Stimulated activated effector memory CD8-positive, alpha-beta T cell treated with anti-CD3 and anti-CD28 coated beads, Interleukin-12 subunit alpha, Interleukin-12 subunit beta, amount 100 ng/mL, for 72 hours (primary cell): ENCODE data around the gene FAM193A.
"Not testable (repeated sequence)": the region's sequence is repeated elsewhere in the genome, so short reads cannot be mapped to it uniquely, and the experiment has no call there.

Experiments used
- ATAC-seq: fragments of 150-1000 bp; cut with Tn5 transposase; 2 replicates; pipeline ENCODE4 v1.10.0; 2021
- DNase-seq, 2 donors: peaks; one replicate each; pipeline ENCODE4 v3.0.0; 2021 to 2022; ENCODE audit warnings: low spot score in 2 of 2
- H3K27ac Mint-ChIP-seq: one replicate; pipeline ENCODE4 v1.8.0; 2022; ENCODE audit warnings: mild to moderate bottlenecking, mixed read lengths
- H3K36me3 Mint-ChIP-seq: one replicate; pipeline ENCODE4 v1.8.0; 2022; ENCODE audit warnings: mild to moderate bottlenecking, mixed read lengths
- H3K4me1 Mint-ChIP-seq: one replicate; pipeline ENCODE4 v1.8.0; 2022; ENCODE audit warnings: mixed read lengths
- H3K4me3 Mint-ChIP-seq: one replicate; pipeline ENCODE4 v1.8.0; 2022; ENCODE audit warnings: mild to moderate bottlenecking, mixed read lengths
- H3K9me3 Mint-ChIP-seq: one replicate; pipeline ENCODE4 v1.8.0; 2022; ENCODE audit warnings: mixed read lengths

Gene FAM193A

DNA sequence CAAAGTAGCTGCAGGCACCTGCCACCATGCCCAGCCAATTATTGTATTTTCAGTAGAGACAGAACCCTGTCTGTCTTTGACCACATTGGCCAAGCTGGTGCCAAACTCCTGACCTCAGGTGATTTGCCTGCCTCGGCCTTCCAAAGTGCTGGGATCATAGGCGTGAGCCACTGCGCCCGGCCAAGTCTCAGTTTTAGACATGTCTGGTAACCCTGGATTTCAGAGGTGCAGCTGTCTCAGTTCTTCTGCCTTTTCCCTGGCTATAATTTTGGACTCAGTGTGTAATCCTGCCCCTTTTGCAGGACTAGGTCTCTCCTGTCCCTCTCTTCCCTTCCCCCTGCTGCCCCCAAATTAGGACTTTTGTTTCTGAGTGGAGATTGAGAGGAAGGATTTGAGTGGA is 46.6 kb downstream of the FAM193A start:
- Mint-ChIP-seq H3K9me3 (no peaks in the 10 kb centered on the region), H3K4me1 (peaks cover 45% of the 10 kb centered on the region), H3K36me3 (no peaks in the 10 kb centered on the region), H3K4me3 (no peak overlapping the region), H3K27ac (no peak overlapping the region)
- DNase-seq (no peak), ATAC-seq (no peak)

DNA sequence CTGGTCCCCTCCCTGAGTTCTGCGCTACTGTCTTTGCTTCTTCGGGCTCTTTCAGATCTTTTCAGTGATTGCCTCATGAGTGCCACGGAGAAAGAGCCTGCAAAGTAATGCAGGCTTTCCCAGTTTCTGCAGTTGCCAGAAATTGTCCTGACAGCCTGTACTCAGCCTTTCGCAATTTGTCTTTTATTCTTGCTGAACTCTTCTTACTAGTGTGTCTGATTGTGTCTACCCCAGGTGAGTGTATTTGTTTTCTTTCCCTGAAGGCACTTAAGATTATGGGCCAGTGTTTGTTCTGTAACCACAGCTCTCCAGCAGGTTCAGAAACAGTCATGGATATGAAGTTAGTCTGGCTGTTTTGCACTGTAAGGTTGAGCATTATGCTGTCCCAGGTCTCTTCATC is 47.1 kb downstream of the FAM193A start:
- Mint-ChIP-seq H3K4me3 (no peak overlapping the region), H3K36me3 (no peaks in the 10 kb centered on the region), H3K27ac (no peak overlapping the region), H3K4me1 (peaks cover 50% of the 10 kb centered on the region), H3K9me3 (no peaks in the 10 kb centered on the region)
- no peak for DNase-seq
- no peak for ATAC-seq

DNA sequence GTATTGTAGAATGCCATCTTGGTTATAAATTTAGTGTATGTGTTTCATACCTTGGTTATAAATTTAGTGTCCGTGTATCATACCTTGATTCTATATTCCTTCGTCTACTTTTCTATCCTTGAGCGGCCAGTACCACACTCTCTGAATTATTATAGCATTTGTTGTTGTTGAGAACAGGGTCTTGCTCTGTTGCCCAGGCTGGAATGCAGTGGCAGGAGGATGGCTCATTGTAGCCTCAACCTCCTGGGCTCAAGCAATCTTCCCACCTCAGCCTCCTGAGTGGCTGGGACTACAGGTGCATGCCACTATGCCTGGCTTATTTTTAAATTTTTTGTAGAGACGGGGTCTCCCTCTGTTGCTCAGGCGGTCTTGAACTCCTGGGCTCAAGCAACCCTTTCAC is 50.1 kb downstream of the FAM193A start:
- H3K36me3 Mint-ChIP-seq = no peaks in the 10 kb centered on the region
- no peak overlapping the region for H3K27ac Mint-ChIP-seq
- no peak for DNase-seq
- no peak overlapping the region for H3K4me3 Mint-ChIP-seq
- H3K4me1 Mint-ChIP-seq = peaks cover 63% of the 10 kb centered on the region
- H3K9me3 Mint-ChIP-seq = no peaks in the 10 kb centered on the region
- ATAC-seq = no peak

DNA sequence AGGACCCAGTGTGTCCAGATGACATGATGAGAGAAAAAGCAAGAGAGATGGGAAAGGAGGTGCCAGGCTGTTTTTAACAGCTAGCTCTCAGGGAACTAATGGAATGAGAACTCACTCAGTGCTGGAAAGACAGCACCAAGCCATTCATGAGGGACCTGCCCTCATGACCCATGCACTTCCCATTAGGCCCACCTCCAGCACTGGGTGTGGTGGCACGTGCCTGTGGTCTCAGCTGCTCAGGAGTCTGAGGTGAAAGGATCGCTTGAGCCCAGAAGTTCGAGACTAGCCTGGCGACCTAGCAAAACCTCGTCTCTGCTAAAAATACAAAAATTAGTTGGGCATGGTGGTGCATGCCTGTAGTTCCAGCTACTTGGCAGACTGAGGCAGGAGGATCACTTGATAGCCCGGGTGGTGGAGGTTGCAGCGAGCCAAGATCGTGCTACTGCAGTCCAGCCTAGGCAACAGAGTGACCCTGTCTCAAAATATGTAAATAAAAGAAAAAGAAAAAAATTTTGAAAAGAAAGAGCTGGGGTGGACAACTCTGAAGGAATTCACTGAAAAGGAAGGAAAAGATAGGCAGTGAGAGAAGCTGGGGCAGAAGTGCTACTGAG is 50.9 kb downstream of the FAM193A start:
- ATAC-seq (no peak), DNase-seq (no peak)
- Mint-ChIP-seq H3K4me3 (no peak overlapping the region), H3K27ac (no peak overlapping the region), H3K9me3 (no peaks in the 10 kb centered on the region), H3K4me1 (peaks cover 57% of the 10 kb centered on the region), H3K36me3 (no peaks in the 10 kb centered on the region)

DNA sequence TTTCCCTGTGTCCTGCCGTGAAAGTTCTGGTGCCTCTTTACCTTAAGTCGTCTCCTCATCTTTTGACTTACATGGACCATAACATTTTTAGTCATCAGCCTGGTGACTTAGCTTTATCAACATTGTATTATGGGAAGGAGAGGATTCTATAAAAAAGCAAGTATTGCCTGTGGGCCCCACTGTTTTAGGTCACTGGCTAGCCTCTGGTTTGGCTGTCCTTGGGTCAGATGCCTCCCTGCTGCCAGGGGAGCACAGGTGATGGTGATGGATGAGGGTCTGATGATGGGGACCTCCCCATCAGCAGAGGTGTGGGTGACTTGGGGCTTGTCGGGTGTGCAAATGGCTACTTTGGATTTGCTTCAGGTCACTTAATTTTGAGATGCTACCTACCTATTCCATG is 51.8 kb downstream of the FAM193A start:
- H3K9me3 Mint-ChIP-seq = no peaks in the 10 kb centered on the region
- H3K4me3 Mint-ChIP-seq = no peak overlapping the region
- peak overlapping the region; percentile 11 for H3K27ac Mint-ChIP-seq
- DNase-seq = no peak
- ATAC-seq = no peak
- no peaks in the 10 kb centered on the region for H3K36me3 Mint-ChIP-seq
- H3K4me1 Mint-ChIP-seq = peaks cover 59% of the 10 kb centered on the region

DNA sequence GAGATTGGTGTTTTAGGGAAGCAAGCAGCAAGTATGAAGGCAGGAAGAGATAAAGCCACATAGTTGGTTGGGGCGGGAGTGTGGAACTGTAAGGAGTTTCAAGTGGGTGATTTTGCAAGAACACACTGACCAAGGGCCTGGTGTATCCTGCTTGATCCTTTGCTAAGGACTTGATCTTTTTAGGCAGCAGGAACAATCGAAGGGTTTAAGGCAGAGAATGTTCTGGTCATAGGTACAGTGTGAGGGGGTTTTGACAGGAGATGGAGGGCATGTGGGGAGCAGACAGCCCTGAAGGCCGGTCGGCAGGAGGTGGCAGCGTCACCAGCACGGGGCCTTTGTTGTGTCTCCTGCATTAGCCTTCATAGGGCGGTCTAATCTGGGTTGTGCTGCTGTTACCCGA is 54.7 kb downstream of the FAM193A start:
- Mint-ChIP-seq H3K27ac (peak overlapping the region; percentile 80), H3K4me1 (peaks cover 64% of the 10 kb centered on the region), H3K9me3 (no peaks in the 10 kb centered on the region), H3K4me3 (no peak overlapping the region), H3K36me3 (peaks cover 1% of the 10 kb centered on the region)
- no peak for DNase-seq
- no peak for ATAC-seq

DNA sequence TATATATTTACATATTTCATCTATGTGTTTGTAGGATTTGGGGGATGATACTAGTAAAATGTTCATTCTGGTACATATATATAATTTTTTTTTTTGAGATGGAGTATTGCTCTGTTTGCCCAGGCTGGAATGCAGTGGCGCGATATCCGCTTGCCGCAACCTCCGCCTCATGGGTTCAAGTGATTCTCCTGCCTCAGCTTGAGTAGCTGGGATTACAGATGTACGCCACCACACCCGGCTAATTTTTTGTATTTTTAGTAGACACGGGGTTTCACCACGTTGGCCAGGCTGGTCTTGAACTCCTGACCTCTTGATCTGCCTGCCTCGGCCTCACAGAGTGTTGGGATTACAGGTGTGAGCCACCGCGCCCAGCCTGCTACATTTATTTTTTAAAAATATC is 55.6 kb downstream of the FAM193A start:
- H3K9me3 Mint-ChIP-seq, H3K4me3 Mint-ChIP-seq, DNase-seq, ATAC-seq, H3K36me3 Mint-ChIP-seq: not testable (repeated sequence)
- Mint-ChIP-seq H3K27ac (peak overlapping the region; percentile 64), H3K4me1 (peaks cover 64% of the 10 kb centered on the region)

DNA sequence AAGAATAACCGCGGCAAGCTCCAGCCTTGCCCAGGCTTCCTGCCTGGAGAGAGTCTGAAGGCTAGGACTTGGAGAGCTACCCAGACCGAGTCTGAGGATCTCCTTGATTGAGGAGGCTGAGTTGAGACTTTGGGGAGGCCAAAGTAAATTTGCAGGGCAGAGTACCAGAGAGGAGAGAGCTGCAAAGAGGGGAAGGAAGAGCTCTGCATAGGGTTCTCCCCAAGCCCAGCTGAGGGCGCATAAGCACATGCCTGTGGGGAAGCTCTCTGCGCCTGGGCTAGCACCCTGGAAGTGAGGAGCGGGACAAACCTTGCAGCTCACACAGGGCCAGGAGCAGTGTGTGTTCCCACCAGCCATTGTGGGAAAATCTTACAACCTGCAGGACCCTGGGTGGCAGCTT is 56.1 kb downstream of the FAM193A start:
- peak; percentile 16 for ATAC-seq

DNA sequence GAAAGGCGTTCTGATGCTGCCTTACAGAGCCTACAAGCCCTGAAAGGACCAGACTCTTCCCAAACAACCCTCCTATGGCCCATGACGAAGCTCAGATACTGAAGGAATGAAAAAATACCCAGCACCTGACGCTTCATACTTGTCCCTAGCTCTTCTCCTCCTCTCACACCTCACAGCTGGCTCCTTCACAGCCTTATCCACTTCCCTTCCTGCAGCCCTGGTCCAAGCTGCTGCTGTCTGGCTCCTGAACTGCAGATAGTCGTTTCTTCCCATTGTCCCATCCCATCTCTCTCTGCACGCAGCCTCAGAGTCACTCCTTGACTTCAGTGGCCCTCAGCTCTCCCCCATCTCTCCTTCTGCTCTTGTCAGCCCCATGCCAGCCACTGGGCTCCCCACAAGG is 56.6 kb downstream of the FAM193A start:
- H3K4me3 Mint-ChIP-seq = no peak overlapping the region
- H3K4me1 Mint-ChIP-seq = peaks cover 64% of the 10 kb centered on the region
- no peaks in the 10 kb centered on the region for H3K9me3 Mint-ChIP-seq

More for the DNA sequence above, 56.1 kb downstream of the FAM193A start:
- Mint-ChIP-seq H3K9me3 (no peaks in the 10 kb centered on the region), H3K4me3 (no peak overlapping the region), H3K36me3 (peaks cover 15% of the 10 kb centered on the region), H3K4me1 (peaks cover 64% of the 10 kb centered on the region), H3K27ac (peak overlapping the region; percentile 64)
- DNase-seq = no peak

DNA sequence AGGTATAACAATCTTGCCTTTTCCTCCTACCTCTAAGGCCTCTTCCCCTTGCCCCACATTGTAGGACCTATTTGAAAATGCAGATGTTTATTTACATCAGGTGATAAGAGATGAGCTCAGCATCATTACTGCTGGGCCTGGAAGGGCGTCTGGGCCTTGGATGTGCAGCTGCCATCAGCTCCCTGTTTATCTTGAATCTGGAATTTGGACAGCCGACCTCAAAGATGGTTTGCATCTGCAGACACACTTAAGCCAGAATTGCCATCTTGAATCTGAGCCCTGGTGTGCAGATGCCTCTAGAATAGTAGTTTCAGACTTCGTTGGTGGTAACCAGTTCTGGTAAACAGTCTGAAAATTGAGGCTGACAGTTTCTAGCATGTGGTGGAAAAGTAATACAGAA is 59.0 kb downstream of the FAM193A start:
- Mint-ChIP-seq H3K27ac (peak overlapping the region; percentile 67), H3K9me3 (no peaks in the 10 kb centered on the region), H3K4me3 (no peak overlapping the region), H3K36me3 (peaks cover 41% of the 10 kb centered on the region), H3K4me1 (peaks cover 79% of the 10 kb centered on the region)
- ATAC-seq (no peak), DNase-seq (no peak)

More for the DNA sequence above, 56.6 kb downstream of the FAM193A start:
- ATAC-seq = peak; percentile 34
- Mint-ChIP-seq H3K36me3 (peaks cover 20% of the 10 kb centered on the region), H3K27ac (peak overlapping the region; percentile 64)
- no peak for DNase-seq

DNA sequence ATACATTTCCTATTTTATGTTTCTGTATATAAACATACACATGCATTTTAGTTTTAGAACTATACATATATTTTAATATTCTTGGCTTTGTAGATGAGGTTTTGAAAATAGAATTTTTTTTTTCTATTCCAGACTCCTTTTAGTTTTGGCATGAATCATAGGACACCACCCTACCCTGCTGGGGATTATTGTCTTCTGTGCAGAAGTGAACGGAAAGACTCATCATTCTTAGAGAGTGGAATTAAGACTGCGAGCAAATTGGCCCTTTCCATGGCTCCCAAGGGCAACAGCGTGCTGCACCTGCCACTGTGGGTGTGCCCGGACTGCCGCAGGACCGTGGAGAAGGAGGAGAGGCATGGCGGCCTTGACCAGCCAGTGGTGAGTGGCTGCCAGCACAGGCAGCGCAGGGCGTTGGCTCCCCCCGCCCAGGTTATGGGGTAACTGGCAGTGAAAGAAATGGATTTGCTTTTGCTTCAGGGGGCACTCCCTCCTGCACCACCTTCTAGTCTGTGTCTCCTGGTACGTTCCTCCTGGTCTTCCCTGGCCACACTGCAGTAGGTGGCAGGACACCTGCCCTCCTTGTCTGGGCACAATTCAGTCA is 59.6 kb downstream of the FAM193A start:
- Mint-ChIP-seq H3K9me3 (no peaks in the 10 kb centered on the region), H3K27ac (no peak overlapping the region), H3K36me3 (peaks cover 46% of the 10 kb centered on the region), H3K4me3 (no peak overlapping the region), H3K4me1 (peaks cover 77% of the 10 kb centered on the region)
- DNase-seq (no peak), ATAC-seq (no peak)

DNA sequence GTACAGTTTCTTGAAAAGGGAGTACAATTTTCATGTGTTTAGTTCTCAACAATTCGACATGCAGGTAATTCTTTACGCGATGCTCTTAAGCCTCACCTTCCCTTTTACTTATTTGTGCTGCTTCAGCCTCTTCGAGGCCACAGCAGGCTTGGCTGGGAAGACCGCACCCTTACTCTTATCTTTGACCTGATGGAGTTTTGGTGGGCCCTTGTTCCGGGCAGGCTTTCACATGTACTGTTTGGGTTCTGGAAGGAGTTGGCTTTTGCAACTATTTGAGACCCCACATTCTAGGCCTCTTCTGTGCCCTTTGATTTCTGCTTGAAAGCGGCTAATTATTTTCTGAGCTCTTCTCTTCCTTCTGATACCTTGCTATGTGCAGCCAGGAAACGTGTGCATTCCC is 60.2 kb downstream of the FAM193A start:
- H3K4me1 Mint-ChIP-seq = peaks cover 72% of the 10 kb centered on the region
- no peaks in the 10 kb centered on the region for H3K9me3 Mint-ChIP-seq
- no peak overlapping the region for H3K4me3 Mint-ChIP-seq
- no peak for DNase-seq
- ATAC-seq = no peak
- peaks cover 52% of the 10 kb centered on the region for H3K36me3 Mint-ChIP-seq
- H3K27ac Mint-ChIP-seq = peak overlapping the region; percentile 10

DNA sequence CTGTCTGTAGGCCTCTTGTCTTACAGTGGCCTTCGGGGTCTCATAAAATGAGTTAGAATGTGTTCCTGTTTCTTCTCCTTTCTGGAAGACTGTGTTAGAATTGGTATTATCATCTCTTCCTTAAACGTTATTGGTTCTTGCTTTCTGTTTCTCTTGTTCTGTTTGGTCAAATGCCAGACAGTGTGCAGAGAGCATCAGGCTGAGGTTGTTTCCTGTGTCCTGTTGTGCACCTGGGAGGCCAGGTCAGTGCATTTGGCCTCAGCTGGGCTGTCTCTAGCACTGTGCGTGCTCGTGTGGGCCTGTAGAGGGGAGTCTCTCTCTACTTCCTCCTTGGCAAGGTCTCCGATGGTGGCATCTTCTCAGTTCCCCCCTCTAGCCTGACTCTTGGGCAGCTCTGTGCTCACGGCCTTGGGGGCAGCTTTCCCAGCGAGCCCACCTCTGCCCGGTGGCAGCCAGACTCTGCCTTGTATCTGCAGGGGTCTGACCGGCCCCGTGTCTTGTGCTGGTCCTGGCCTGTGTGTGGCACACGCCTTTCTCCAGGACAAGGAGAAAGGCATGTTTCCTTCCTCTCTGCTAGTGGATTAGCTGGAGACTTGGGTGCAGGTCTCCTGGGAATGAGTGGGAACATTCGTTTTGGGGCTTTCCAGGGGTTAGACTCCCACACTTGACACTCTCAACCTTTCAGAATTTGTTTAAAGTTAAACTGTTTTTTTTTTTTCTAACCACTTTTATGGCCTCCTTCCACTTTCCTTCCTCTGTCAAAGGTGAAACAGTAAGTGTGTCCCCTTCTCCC is 62.3 kb downstream of the FAM193A start:
- H3K27ac Mint-ChIP-seq = peak overlapping the region; percentile 75
- no peaks in the 10 kb centered on the region for H3K9me3 Mint-ChIP-seq
- DNase-seq (no peak), ATAC-seq (peak; percentile 64)
- H3K4me1 Mint-ChIP-seq = peaks cover 57% of the 10 kb centered on the region
- no peak overlapping the region for H3K4me3 Mint-ChIP-seq
- peaks cover 59% of the 10 kb centered on the region for H3K36me3 Mint-ChIP-seq

DNA sequence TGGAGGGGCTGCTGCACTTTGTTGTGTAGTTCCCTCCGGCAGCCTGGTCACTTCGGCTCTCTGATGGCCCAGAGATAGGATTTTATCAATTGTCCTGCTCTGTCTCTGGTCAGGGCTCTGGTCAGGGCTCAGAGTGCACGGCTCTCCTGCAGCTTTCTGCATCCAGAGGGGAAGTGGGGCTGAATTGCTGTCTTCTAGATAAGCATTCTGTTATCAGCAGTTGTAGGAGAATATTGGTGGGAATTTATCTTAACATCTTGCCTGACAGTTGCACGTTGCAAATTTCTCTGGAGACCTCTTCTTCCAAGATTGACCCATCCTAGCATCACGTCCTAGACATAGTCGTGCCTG is 62.8 kb downstream of the FAM193A start:
- Mint-ChIP-seq H3K27ac (peak overlapping the region; percentile 75), H3K36me3 (peaks cover 65% of the 10 kb centered on the region), H3K9me3 (no peaks in the 10 kb centered on the region), H3K4me3 (no peak overlapping the region), H3K4me1 (peaks cover 54% of the 10 kb centered on the region)
- ATAC-seq = no peak
- DNase-seq = no peak

DNA sequence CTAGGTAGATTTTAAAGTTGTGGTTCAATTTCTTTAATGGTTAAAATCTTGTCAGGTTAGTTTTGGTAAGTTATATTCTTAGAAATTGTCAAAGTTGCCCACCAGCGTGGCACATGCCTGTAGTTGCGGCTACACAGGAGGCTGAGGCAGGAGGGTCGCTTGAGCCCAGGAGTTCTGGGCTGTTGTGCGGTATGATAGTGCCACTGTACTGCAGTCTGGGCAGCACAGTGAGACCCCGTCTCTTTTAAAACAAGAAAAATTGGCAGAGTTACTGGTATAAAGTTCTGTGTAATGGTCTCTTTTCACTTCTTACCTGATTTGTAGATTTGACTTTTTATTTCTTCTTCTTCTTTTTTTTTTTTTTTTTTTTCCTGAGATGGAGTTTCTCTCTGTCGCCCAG is 64.4 kb downstream of the FAM193A start:
- DNase-seq (no peak), ATAC-seq (no peak)
- peak overlapping the region; percentile 75 for H3K27ac Mint-ChIP-seq
- H3K4me3 Mint-ChIP-seq = no peak overlapping the region
- H3K36me3 Mint-ChIP-seq = peaks cover 81% of the 10 kb centered on the region
- peaks cover 63% of the 10 kb centered on the region for H3K4me1 Mint-ChIP-seq
- no peaks in the 10 kb centered on the region for H3K9me3 Mint-ChIP-seq

DNA sequence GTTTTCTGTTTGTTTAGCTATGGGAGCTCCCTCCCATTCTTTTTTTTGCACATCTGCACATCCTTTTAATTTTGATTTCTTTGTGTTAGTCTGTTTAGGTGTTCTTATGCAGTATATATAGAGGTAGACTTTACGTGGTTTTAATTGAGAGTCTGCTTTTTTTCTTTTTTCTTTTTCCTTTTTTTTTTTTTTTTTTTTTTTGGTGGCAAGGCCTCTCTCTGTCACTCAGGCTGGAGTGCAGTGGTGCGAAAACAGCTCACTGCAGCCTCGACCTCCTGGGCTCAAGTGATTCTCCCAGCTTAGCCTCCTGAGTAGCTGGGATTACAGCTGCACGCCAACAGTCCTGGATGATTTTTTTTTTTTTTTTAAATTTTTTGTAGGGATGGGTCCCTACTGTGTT is 68.2 kb downstream of the FAM193A start:
- ATAC-seq (no peak), DNase-seq (no peak)
- Mint-ChIP-seq H3K27ac (no peak overlapping the region), H3K4me3 (no peak overlapping the region), H3K9me3 (no peaks in the 10 kb centered on the region), H3K36me3 (peaks cover 49% of the 10 kb centered on the region), H3K4me1 (peaks cover 27% of the 10 kb centered on the region)
